ENCODE data around the gene ENTHD1.

GRCh38 chr22:39789788-39790187 lies 103.8 kb downstream of the ENTHD1 start:
- TF ChIP-seq SIN3A (IDR thresholded peaks at IDR 0.05; ENCODE audit: borderline replicate concordance in 2 of 2, control insufficient read depth in 1 of 2, low read depth in 2 of 2, low read length in 2 of 2): no peak
- no peak for TF ChIP-seq POLR3A (IDR thresholded peaks at IDR 0.05; ENCODE audit: borderline replicate concordance, extremely low read depth, insufficient read depth, insufficient read length)

Measured in K562 (cell line).